Thyroid gland (tissue), 4 donors: ENCODE data around the gene ZNF358.

Experiments used
- CTCF ChIP-seq, 6 experiments: fragments of 200-600 bp in 3 of 6; fragments of 450-650 bp in 3 of 6; sonication (generic) in 3 of 6; IDR thresholded peaks; one replicate each; pipeline ENCODE4 v1.5.1; 2016 to 2019; ENCODE audit warnings: antibody characterized with exemption in 6 of 6, mild to moderate bottlenecking in 2 of 6, inconsistent platforms in 1 of 6, moderate library complexity in 1 of 6
- POLR2A ChIP-seq, 2 donors: fragments of 450-650 bp; IDR thresholded peaks; one replicate each; pipeline ENCODE4 v1.6.1; 2017; ENCODE audit warnings: antibody characterized with exemption in 2 of 2, mild to moderate bottlenecking in 2 of 2, moderate library complexity in 1 of 2

- TF ChIP-seq CTCF (IDR thresholded peaks at IDR 0.05) (no peak), POLR2A (IDR thresholded peaks at IDR 0.05) (no peak)
These were observed 9.3 kb downstream of the ZNF358 start for GRCh38 chr19:7524992-7525739.
